Measurements from ENCODE around the gene NALCN. TPM values are rescaled to one million over a fixed set of nuclear protein-coding genes. Genes with fewer than 3 reads are reported as not detected.

The NALCN gene
- total and polyA plus RNA-seq, 2 donors (not counting 1 experiment from before 2014, with no cell fraction given), result not detected

DNA sequence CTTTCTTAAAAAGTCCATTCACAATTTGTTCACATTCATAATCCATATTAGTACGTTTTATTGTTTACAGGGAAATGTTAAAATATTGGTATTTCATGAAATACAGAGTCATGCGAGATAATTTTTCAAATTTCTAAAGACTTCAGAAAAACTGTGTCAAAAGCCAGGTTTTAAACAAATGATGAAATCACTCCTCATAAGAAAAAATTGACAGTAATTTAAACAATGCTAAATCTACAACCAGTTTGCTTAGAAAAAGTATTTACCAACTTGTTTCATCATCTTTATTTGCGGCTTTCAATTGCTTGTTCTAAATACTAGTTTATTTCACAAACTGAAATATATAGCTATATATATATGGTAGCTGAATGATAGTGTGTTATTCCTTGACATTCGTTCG lies 1.2 kb upstream of the NALCN start:
- Mint-ChIP-seq H3K4me1 (no peaks in the 10 kb centered on the region), H3K27ac (no peak overlapping the region), H3K4me3 (no peak overlapping the region), H3K27me3 (peaks cover 28% of the 10 kb centered on the region), H3K9me3 (ENCODE audit: insufficient read depth) (no peaks in the 10 kb centered on the region)
- Histone ChIP-seq H3K27ac (ENCODE audit: low read length in 2 of 2) (no peak overlapping the region), H3K9me3 (ENCODE audit: control extremely low read depth in 1 of 3, control insufficient read depth in 2 of 3, insufficient read depth in 1 of 3, low read length in 2 of 3) (no peaks in the 10 kb centered on the region), H3K36me3 (replicated peaks in 1 of 2; ENCODE audit: control extremely low read depth in 1 of 2, control insufficient read depth in 1 of 2, extremely low read depth in 1 of 2, insufficient read depth in 2 of 2, low read length in 1 of 2) (no peaks in the 10 kb centered on the region), H3K27me3 (replicated peaks in 1 of 4; ENCODE audit: control extremely low read depth in 1 of 4, control insufficient read depth in 3 of 4, insufficient read depth in 4 of 4, low read length in 3 of 4) (peaks cover 0 to 17% (median 12%) of the 10 kb centered on the region in 4 experiments), H3K4me3 (ENCODE audit: control extremely low read depth in 1 of 5, extremely low read depth in 1 of 5, insufficient read depth in 1 of 5, low read depth in 2 of 5, low read length in 4 of 5) (no peak overlapping the region), H4K20me1 (ENCODE audit: control insufficient read depth, insufficient read depth, low read length, poor library complexity, severe bottlenecking) (no peaks in the 10 kb centered on the region), H3K79me2 (ENCODE audit: control insufficient read depth, insufficient read depth, low read length) (no peaks in the 10 kb centered on the region), H3K4me2 (replicated peaks; ENCODE audit: low read depth, low read length, poor library complexity, severe bottlenecking) (no peak overlapping the region), H3K4me1 (ENCODE audit: control insufficient read depth in 2 of 2, insufficient read depth in 2 of 2, low read length in 2 of 2) (peaks cover 0 to 4% of the 10 kb centered on the region in 2 donors), H3K9ac (ENCODE audit: low read length) (no peak overlapping the region), H2AFZ (ENCODE audit: insufficient read depth, low read depth, low read length, poor library complexity, severe bottlenecking) (no peak overlapping the region)
- no peak for DNase-seq
- no CpG with 5 or more reads among the region's 5 CpGs for WGBS (ENCODE audit: insufficient coverage)
- CTCF ChIA-PET, result no interaction called here
- POLR2A ChIA-PET, result no interaction called here
- no peak for TF ChIP-seq EZH2 (IDR thresholded peaks at IDR 0.05; ENCODE audit: borderline replicate concordance, insufficient read depth, low read depth, low read length, poor library complexity, severe bottlenecking)
- TF ChIP-seq, protein P1, sequence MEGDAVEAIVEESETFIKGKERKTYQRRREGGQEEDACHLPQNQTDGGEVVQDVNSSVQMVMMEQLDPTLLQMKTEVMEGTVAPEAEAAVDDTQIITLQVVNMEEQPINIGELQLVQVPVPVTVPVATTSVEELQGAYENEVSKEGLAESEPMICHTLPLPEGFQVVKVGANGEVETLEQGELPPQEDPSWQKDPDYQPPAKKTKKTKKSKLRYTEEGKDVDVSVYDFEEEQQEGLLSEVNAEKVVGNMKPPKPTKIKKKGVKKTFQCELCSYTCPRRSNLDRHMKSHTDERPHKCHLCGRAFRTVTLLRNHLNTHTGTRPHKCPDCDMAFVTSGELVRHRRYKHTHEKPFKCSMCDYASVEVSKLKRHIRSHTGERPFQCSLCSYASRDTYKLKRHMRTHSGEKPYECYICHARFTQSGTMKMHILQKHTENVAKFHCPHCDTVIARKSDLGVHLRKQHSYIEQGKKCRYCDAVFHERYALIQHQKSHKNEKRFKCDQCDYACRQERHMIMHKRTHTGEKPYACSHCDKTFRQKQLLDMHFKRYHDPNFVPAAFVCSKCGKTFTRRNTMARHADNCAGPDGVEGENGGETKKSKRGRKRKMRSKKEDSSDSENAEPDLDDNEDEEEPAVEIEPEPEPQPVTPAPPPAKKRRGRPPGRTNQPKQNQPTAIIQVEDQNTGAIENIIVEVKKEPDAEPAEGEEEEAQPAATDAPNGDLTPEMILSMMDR (IDR thresholded peaks at IDR 0.05), result no peak
- intact Hi-C loops (cut with micrococcal nuclease), result no loop called here
- ATAC-seq (ENCODE audit: low read depth), result no peak

DNA sequence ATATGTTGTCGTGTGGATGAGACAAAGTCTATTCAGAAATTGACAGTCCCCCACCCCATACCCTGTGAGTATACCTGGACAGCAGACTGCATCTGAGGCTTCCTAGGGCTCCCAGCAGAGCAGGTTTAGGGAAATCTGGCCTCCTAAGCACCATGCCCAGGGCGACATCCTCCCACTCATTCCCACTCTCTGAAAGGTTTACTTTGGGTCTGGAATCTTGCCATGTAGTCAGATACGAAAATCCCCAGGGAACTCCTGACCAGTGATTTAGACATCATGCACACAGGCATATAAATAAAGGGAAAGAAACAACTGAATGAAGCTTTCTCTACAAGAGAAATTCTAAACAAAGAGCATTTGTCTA lies 717 bp upstream of the NALCN start:
- no peak overlapping the region for H3K27ac ChIP-seq (ENCODE audit: low read length in 2 of 2)
- H3K79me2 ChIP-seq (ENCODE audit: control insufficient read depth, insufficient read depth, low read length), result no peaks in the 10 kb centered on the region
- H3K9ac ChIP-seq (ENCODE audit: low read length), result no peak overlapping the region
- CTCF ChIA-PET, result no interaction called here
- no CpG with 5 or more reads among the region's 3 CpGs for WGBS (ENCODE audit: insufficient coverage)
- H3K4me2 ChIP-seq (replicated peaks; ENCODE audit: low read depth, low read length, poor library complexity, severe bottlenecking), result no peak overlapping the region
- no peaks in the 10 kb centered on the region for H3K36me3 ChIP-seq (replicated peaks in 1 of 2; ENCODE audit: control extremely low read depth in 1 of 2, control insufficient read depth in 1 of 2, extremely low read depth in 1 of 2, insufficient read depth in 2 of 2, low read length in 1 of 2)
- Mint-ChIP-seq H3K27ac (no peak overlapping the region), H3K4me3 (no peak overlapping the region), H3K4me1 (no peaks in the 10 kb centered on the region), H3K27me3 (peaks cover 28% of the 10 kb centered on the region), H3K9me3 (ENCODE audit: insufficient read depth) (no peaks in the 10 kb centered on the region)
- peaks cover 0 to 17% (median 12%) of the 10 kb centered on the region in 4 experiments for H3K27me3 ChIP-seq (replicated peaks in 1 of 4; ENCODE audit: control extremely low read depth in 1 of 4, control insufficient read depth in 3 of 4, insufficient read depth in 4 of 4, low read length in 3 of 4)
- TF ChIP-seq, protein P1 (IDR thresholded peaks at IDR 0.05), result no peak
- no peak for TF ChIP-seq EZH2 (IDR thresholded peaks at IDR 0.05; ENCODE audit: borderline replicate concordance, insufficient read depth, low read depth, low read length, poor library complexity, severe bottlenecking)
- intact Hi-C loops (cut with micrococcal nuclease), result no loop called here
- no peak overlapping the region for H3K4me3 ChIP-seq (ENCODE audit: control extremely low read depth in 1 of 5, extremely low read depth in 1 of 5, insufficient read depth in 1 of 5, low read depth in 2 of 5, low read length in 4 of 5)
- peaks cover 0 to 4% of the 10 kb centered on the region in 2 donors for H3K4me1 ChIP-seq (ENCODE audit: control insufficient read depth in 2 of 2, insufficient read depth in 2 of 2, low read length in 2 of 2)
- POLR2A ChIA-PET, result no interaction called here
- ATAC-seq (ENCODE audit: low read depth) (no peak), DNase-seq (no peak)
- no peak overlapping the region for H2AFZ ChIP-seq (ENCODE audit: insufficient read depth, low read depth, low read length, poor library complexity, severe bottlenecking)
- H4K20me1 ChIP-seq (ENCODE audit: control insufficient read depth, insufficient read depth, low read length, poor library complexity, severe bottlenecking), result no peaks in the 10 kb centered on the region
- H3K9me3 ChIP-seq (ENCODE audit: control extremely low read depth in 1 of 3, control insufficient read depth in 2 of 3, insufficient read depth in 1 of 3, low read length in 2 of 3), result no peaks in the 10 kb centered on the region

Measured in B cell (primary cell).